Ovary (tissue), 9 donors: ENCODE results near the gene CAMSAP1. TPM values are rescaled to one million over a fixed set of nuclear protein-coding genes. Genes with fewer than 3 reads are reported as not detected.

Source experiments
- DNase-seq, 5 donors: peaks; one replicate each; pipeline ENCODE4 v3.0.0-alpha.2; 2019 to 2020
- H3K27ac ChIP-seq, 2 donors: fragments of 200-600 bp; one replicate each; pipeline versions ENCODE4 v1.5.1 to v1.8.0; 2019 to 2022
- H3K27me3 ChIP-seq: fragments of 200-600 bp; one replicate; pipeline ENCODE4 v1.8.0; 2022
- H3K36me3 ChIP-seq: fragments of 200-600 bp; sonication (generic); one replicate; pipeline ENCODE4 v1.5.1; 2019
- H3K4me1 ChIP-seq: one replicate; pipeline ENCODE4 v1.8.1; 2013; ENCODE audit warnings: mild to moderate bottlenecking, moderate library complexity; ENCODE audit not compliant: insufficient read depth
- H3K4me3 ChIP-seq: fragments of 200-600 bp; sonication (generic); one replicate; pipeline ENCODE4 v1.5.1; 2017
- H3K9me3 ChIP-seq, 2 donors: fragments of 200-600 bp in 1 of 2; sonication (generic) in 1 of 2; one replicate each; pipeline versions ENCODE4 v1.5.1 to v1.8.1; 2013 to 2019; ENCODE audit warnings: mild to moderate bottlenecking in 1 of 2, moderate library complexity in 1 of 2
- CTCF ChIP-seq, 3 donors: fragments of 450-650 bp in 2 of 3; fragments of 200-600 bp in 1 of 3; IDR thresholded peaks; one replicate each; pipeline versions ENCODE4 v1.5.1 to v1.8.0; 2016 to 2022; ENCODE audit warnings: antibody characterized with exemption in 3 of 3, mild to moderate bottlenecking in 1 of 3
- EP300 ChIP-seq: sonication (generic); formaldehyde crosslinking; IDR thresholded peaks from one replicate; pipeline ENCODE4 v1.6.1; 2017; ENCODE audit warnings: antibody characterized with exemption
- POLR2A ChIP-seq: fragments of 450-650 bp; IDR thresholded peaks from one replicate; pipeline ENCODE4 v1.6.1; 2017; ENCODE audit warnings: antibody characterized with exemption, mild to moderate bottlenecking, moderate library complexity
- WGBS, 3 donors: extraction: QIAGEN DNeasy Blood & Tissue Kit in 1 of 3; methylation state at CpG; one replicate each; pipeline versions ENCODE4 v1.1.5 to v1.1.7; 2013 to 2017; 5-methylcytosine and 5-hydroxymethylcytosine counted together
- intact Hi-C, 4 donors: fragments of 100-400 bp; cut with DNase I; formaldehyde crosslinking; loops; one replicate each; pipeline versions ENCODE4 v1.11.0 to v1.15.1; 2022 to 2023
- polyA plus RNA-seq, 2 donors: library from polyadenylated mRNA; stranded (reverse); fragments of 200-250 nt in 1 of 2; fragments of 350-450 nt in 1 of 2; fragmentation: Illumina TruSeq in 1 of 2; extraction: RNeasy Lipid Tissue Mini Kit (QIAGEN cat#74804) in 1 of 2; gene quantifications; one replicate each; pipeline ENCODE4 v1.2.3, GENCODE V29; 2013 to 2014
- total RNA-seq, 7 donors: library from RNA; depleted of rRNA in 2 of 7; stranded (reverse); fragments of >200 nt in 2 of 7; fragmentation: NEBNext Ultra II Directional in 3 of 7; extraction: Animal tissue kit (Norgen Biotek cat#: 25700) in 3 of 7; gene quantifications; one replicate each; pipeline versions ENCODE4 v1.1.0 to v1.2.4, GENCODE V29; 2016 to 2023
- donor health status: DM: no; HTN: no; CAD: no; lungs with moderate emphysema.
- donor health status: DM: no; HTN: no; CAD: no.
- donor health status: Bipolar disorder and iron deficiency.
- donor health status: DM: yes; HTN: yes; CAD: no.
- donor health status: DM: no; HTN: no; CAD: no.
- donor health status: DM: yes; HTN: yes; CAD: no.

Gene CAMSAP1
- total and polyA plus RNA-seq, 9 donors, result 9.4 to 62.6 (median 38.0) TPM

- intact Hi-C loops, result no loop called here
- WGBS, 3 donors, result 85 to 88% (median 86%) methylated on average over 18 to 21 of the region's 21 CpGs
- H3K4me1 ChIP-seq, result no peaks in the 10 kb centered on the region
- H3K27ac ChIP-seq, result no peak overlapping the region
- H3K27me3 ChIP-seq, result no peaks in the 10 kb centered on the region
- no peak overlapping the region for H3K4me3 ChIP-seq
- DNase-seq, result no peak
- H3K9me3 ChIP-seq, result no peaks in the 10 kb centered on the region
- no peaks in the 10 kb centered on the region for H3K36me3 ChIP-seq
- no peak for TF ChIP-seq POLR2A
- TF ChIP-seq CTCF (IDR thresholded peaks at IDR 0.05), result no peak
- TF ChIP-seq EP300, result no peak
Measured at GRCh38 chr9:135771401-135772051, 135.8 kb downstream of the CAMSAP1 start.

GRCh38 chr9:135770771-135771170, 136.6 kb downstream of the CAMSAP1 start:
- TF ChIP-seq EP300 (no peak), POLR2A (no peak), CTCF (IDR thresholded peaks at IDR 0.05) (no peak)
- no peak overlapping the region for H3K4me3 ChIP-seq
- H3K27me3 ChIP-seq, result no peaks in the 10 kb centered on the region
- no peak overlapping the region for H3K27ac ChIP-seq
- H3K36me3 ChIP-seq, result no peaks in the 10 kb centered on the region
- H3K4me1 ChIP-seq, result no peaks in the 10 kb centered on the region
- intact Hi-C loops, result no loop called here
- DNase-seq, result no peak
- H3K9me3 ChIP-seq, result no peaks in the 10 kb centered on the region
- WGBS, 3 donors, result 87 to 90% (median 90%) methylated on average over 26 of the region's 26 CpGs

- Histone ChIP-seq H3K36me3 (no peaks in the 10 kb centered on the region), H3K27ac (no peak overlapping the region), H3K4me1 (no peaks in the 10 kb centered on the region), H3K9me3 (no peaks in the 10 kb centered on the region), H3K4me3 (no peak overlapping the region), H3K27me3 (no peaks in the 10 kb centered on the region)
- intact Hi-C loops, result no loop called here
- WGBS, 3 donors, result 82 to 93% (median 86%) methylated on average over 16 to 19 of the region's 19 CpGs
- TF ChIP-seq EP300 (no peak), POLR2A (no peak), CTCF (IDR thresholded peaks at IDR 0.05) (no peak)
- DNase-seq, result no peak
Measured at GRCh38 chr9:135770203-135770535, 137.2 kb downstream of the CAMSAP1 start.

GRCh38 chr9:135769489-135770202, 137.7 kb downstream of the CAMSAP1 start:
- H3K9me3 ChIP-seq, result no peaks in the 10 kb centered on the region
- H3K36me3 ChIP-seq, result no peaks in the 10 kb centered on the region
- H3K27ac ChIP-seq, result no peak overlapping the region
- TF ChIP-seq CTCF (IDR thresholded peaks at IDR 0.05), result no peak
- no peak for TF ChIP-seq POLR2A
- no peak for TF ChIP-seq EP300
- no peaks in the 10 kb centered on the region for H3K4me1 ChIP-seq
- 83 to 88% (median 84%) methylated on average over 32 of the region's 32 CpGs for whole genome bisulfite sequencing, 3 donors
- no peak for DNase-seq
- H3K4me3 ChIP-seq, result no peak overlapping the region
- intact Hi-C loops, result no loop called here
- H3K27me3 ChIP-seq, result no peaks in the 10 kb centered on the region
